ENCODE data around the gene KCNJ9.

DNA sequence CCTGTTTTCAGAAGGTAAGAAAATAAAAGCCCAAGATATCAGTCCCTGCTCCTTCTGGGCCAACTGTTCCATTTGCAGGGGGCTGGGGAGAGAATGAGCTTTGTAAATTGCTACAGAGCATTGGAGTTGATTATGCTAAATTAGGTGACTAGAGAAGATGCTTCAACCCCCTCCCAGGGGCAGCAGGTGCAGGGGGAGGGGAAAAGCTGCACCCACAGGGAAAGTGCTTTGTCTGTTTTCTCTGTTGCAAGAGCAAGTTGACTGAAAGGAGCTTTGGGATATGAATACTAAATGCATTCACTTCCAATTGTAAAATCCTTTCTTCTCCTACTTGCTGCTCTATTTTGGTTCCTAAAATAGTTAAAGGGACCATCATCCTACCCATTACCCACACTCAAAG is 33.0 kb upstream of the KCNJ9 start:
- TF ChIP-seq POLR2AphosphoS5 (IDR thresholded peaks at IDR 0.05) (no peak), POLR2A (IDR thresholded peaks at IDR 0.05) (no peak)
- TF ChIP-seq, protein P1, sequence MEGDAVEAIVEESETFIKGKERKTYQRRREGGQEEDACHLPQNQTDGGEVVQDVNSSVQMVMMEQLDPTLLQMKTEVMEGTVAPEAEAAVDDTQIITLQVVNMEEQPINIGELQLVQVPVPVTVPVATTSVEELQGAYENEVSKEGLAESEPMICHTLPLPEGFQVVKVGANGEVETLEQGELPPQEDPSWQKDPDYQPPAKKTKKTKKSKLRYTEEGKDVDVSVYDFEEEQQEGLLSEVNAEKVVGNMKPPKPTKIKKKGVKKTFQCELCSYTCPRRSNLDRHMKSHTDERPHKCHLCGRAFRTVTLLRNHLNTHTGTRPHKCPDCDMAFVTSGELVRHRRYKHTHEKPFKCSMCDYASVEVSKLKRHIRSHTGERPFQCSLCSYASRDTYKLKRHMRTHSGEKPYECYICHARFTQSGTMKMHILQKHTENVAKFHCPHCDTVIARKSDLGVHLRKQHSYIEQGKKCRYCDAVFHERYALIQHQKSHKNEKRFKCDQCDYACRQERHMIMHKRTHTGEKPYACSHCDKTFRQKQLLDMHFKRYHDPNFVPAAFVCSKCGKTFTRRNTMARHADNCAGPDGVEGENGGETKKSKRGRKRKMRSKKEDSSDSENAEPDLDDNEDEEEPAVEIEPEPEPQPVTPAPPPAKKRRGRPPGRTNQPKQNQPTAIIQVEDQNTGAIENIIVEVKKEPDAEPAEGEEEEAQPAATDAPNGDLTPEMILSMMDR (IDR thresholded peaks at IDR 0.05): no peak
